HuH-7 (cell line): ENCODE measurements around the gene CYP4A11.
A peak's percentile ranks its signal among the peaks of the same experiment; 100 is the strongest.
"Not testable (repeated sequence)": the region's sequence is repeated elsewhere in the genome, so short reads cannot be mapped to it uniquely, and the experiment has no call there.

ENCODE experiments used
- DNase-seq: peaks from one replicate; pipeline ENCODE4 v3.0.0; 2011; ENCODE audit warnings: low spot score

The CYP4A11 gene, protein sequence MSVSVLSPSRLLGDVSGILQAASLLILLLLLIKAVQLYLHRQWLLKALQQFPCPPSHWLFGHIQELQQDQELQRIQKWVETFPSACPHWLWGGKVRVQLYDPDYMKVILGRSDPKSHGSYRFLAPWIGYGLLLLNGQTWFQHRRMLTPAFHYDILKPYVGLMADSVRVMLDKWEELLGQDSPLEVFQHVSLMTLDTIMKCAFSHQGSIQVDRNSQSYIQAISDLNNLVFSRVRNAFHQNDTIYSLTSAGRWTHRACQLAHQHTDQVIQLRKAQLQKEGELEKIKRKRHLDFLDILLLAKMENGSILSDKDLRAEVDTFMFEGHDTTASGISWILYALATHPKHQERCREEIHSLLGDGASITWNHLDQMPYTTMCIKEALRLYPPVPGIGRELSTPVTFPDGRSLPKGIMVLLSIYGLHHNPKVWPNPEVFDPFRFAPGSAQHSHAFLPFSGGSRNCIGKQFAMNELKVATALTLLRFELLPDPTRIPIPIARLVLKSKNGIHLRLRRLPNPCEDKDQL

GRCh38 chr1:46941135-46941694 lies at the start of gene CYP4A11:
TSS of gene CYP4A11 (minus strand) at chr1:46941476. CDS start at chr1:46941433, 43 bp downstream.
- no peak for DNase-seq

DNA sequence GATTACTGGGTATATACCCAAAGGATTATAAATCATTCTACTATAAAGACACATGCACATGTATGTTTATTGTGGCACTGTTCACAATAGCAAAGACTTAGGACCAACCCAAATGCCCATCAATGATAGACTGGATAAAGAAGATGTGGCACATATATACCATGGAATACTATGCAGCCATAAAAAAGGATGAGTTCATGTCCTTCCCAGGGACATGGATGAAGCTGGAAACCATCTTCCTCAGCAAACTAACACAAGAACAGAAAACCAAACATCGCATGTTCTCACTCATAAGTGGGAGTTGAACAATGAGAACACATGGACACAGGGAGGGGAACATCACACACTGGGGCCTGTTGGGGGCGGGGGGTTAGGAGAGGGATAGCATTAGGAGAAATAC lies 49.3 kb upstream of the CYP4A11 start:
- not testable (repeated sequence) for DNase-seq

- no peak for DNase-seq
Measured at GRCh38 chr1:46983830-46984586, 42.7 kb upstream of the CYP4A11 start.

DNA sequence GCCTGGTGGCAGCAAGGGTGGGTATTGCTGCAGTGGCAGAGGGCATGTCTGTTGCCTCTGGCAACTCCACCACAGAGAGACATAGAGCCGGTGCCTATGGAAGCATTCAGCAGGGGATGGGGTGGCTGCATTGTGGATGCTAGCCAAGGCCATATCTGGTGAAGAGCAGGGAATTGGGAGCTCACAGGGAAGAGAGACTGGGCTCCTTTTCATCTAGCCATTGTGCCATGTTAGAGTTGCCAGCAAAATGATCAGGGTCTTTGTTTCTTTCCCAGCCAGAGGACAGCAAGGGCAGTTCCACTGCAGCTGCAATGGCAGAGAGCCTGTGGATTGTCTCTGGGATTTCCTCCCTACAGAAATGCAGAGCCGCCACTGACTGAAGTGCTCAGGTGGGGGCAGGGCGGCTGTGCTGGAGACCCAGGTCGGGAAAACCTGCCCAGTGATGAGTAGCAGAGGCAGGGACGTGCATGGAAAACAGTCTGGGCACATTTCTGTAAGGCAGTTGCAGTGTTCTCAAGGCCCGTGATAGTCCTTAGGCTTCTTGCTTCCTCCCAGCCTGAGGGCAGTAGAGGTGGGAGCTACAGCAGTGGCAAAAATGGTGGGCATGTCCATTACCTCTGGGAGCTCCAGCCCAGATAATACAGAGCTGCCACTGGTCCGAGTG lies 42.0 kb upstream of the CYP4A11 start:
- no peak for DNase-seq

DNA sequence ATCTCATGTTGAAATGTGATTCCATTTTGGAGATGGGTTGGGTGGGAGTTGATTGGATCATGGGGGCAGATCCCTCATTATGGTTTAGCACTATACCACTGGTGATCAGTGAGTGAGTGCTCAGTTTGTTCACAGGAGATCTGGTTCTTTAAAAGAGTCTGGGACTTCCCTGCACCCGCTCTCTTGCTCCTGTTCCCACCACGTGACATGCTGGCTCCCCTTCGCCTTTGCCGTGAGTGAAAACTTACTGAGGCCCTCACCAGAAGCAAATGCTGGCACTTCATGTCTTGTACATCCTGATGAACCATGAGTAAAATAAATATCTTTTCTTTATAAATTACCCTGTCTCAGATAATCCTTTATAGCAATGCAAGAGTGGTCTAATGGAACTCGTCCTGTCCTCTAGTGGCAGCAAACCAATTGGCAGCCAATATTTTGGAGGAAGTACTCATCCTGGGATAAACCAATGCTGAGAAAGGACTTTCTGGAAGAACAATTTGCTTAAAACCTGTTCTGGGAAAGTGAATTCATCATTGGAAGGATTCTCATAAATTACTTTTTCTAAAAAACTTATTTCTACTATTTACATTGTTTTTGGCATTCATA lies 27.8 kb upstream of the CYP4A11 start:
- DNase-seq = no peak

GRCh38 chr1:46962272-46962671 lies 21.0 kb upstream of the CYP4A11 start:
- DNase-seq = not testable (repeated sequence)

DNA sequence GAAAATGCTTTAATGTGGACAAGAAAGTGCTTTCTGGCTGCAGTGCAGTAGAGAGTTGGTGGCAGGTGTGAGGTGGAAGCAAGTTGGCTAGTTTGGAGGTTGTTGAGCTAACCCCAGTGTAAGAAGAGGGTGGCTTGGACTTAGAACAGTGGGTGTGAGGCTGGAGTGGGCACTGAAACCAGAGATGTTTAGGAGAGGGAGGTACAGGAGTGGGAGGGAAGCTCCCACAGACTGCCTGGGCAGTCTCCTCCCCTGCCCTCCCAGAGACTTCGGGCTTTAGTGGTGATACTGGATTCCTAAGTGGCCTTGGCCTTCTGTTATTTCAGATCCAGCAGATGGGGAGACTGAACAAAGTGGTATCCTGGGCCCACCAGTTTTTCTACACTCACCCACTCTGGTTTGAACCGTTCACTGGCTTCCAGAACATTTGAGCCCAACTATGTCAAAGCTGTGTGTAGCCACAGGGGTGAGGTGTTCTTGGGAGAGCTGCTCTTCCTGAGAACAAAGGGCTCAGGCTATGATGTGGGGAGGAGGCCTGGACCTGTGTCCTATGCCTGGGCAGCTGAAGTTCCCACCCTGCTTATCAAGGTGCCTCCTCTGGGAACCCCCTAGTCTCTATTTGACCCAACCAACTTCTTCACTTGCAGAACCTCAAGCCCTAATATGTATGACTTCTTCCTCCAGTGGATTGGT lies 19.9 kb upstream of the CYP4A11 start:
- DNase-seq = no peak

GRCh38 chr1:46960250-46960649 lies 19.0 kb upstream of the CYP4A11 start:
- no peak for DNase-seq

GRCh38 chr1:46955116-46955515 lies 13.8 kb upstream of the CYP4A11 start:
- DNase-seq = not testable (repeated sequence)

DNA sequence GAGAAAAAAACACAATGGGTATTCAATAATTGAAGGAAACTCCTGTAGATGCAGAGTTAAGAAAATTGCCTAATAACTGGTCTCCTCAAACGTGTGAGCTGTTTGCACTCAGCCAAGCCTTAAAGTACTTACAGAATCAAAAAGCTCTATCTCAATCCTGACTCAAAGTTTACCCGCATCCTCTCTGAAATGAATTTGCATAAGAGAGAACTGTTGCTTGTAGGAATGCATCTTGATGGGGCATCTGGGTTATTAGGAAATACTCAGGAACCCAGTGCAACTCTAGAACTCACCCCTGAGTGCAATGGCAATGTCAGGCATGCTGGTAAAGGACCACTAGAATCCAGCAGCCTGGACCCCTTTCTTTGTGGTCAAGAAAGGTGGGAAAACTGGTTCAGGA lies 12.6 kb upstream of the CYP4A11 start:
- not testable (repeated sequence) for DNase-seq

GRCh38 chr1:46949417-46949666 lies 8.1 kb upstream of the CYP4A11 start:
- not testable (repeated sequence) for DNase-seq

DNA sequence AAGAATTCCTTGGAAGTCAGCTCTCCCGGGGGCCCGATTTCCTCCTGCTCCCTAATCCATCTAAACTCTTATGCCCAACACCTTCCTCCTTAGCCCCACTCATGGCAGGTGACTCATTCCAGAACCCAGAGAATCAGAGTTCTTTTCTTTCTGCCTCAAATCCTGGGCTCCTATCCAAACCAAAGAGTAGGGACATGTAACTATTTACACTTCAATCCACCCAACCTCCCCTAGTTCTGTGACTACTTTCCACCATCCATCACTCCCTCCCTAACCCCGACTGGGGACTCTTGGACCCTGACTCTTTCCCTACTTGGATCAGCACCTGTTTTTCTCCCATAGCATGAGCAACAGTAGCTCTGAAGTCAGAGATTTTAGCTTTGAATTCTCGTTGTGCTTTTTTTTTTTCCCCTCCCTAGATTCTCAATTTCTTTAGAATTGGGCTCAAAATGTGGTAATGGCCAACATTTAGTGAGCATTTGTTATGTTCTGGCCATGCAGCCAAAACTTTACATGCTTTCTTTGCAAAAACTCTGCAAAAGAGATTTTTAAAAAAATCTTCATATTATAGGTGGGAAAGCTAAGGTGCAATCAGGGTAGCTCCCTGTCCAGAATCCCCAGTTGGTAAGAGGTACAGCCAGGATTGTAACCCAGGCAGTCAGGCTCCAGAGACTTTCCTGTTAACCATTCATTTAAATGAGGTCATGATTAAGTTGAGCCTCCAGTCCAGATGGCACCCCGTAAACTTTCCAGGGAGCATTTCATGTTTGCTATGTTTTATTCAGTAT lies 7.5 kb upstream of the CYP4A11 start:
- no peak for DNase-seq

- DNase-seq = not testable (repeated sequence)
Measured at GRCh38 chr1:46947706-46948105, 6.4 kb upstream of the CYP4A11 start.

DNA sequence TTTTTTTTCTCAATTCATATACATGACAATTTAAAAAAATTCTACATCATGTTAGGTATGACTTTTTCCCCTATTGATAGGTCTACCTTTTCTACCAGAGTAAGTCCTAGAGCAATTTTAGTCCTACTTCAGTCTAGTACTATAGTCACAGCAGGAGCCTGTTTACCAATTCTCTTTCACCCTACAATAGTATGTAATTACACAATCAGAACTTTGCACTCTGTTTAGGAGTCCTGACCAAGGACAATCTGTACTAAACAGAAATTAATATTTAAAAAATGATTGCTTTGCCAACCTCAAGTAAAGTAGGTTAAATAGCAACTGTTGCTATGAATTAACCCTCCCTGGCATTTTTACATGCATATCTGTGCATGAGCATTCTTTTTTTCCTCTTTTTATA lies 810 bp upstream of the CYP4A11 start:
- DNase-seq = no peak

DNA sequence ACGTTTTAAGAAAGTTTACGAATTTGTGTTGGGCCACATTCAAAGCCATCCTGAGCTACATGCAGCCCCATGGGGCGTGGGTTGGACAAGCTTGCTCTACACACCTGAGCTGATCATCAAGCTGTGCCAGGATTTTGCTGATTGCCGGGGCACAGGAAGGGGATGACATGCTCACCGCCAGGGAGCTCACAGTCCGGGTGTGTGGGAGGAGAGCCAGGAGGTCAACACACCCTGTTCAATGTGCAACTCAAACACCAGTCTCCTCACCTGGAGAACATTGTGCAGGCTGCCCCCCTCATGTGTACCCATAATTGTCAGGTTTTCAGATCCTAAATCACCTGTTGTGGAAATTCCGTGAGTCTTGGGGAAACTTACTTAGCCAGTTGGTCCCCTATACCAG lies 969 bp downstream of the CYP4A11 start:
- no peak for DNase-seq

DNA sequence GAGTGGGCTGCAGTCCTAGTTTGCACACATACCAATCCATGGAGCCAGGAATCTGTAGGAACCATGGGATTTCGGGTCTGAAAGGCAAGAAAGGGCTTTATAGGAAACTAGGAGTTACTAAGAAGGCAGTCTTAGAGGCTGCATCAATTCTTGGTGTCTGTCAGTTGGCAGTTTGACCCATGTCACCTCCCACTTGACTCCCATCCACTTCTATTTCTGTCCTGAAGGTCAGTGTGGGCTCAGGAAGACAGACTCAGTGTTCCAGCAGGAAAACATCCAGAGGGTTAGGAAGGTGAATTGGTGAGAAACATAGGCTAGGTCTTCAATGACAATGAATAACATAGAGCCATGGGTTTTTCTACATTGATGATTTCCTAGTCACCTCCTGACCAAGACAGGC lies 4.0 kb downstream of the CYP4A11 start:
- DNase-seq = no peak

DNA sequence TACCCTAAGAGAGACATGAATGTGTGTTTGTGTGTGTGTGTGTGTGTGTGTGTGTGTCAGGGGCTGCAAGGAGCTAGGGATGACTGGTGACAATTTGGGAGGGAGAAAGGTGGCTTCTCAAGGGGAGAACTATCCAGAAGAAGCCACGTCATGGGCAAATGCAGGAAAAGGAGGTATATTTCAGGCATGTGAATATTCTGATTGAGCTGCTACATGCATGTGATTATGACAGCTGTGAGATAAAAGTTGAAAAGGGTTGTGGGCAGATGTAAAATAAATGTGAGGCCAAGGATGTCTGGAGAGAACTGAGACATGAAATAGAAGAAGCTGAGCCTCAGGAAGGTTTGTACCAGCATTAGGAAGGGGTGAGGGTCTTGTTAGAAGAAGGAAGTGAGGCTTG lies 4.5 kb downstream of the CYP4A11 start:
- no peak for DNase-seq

GRCh38 chr1:46934852-46935251 lies 6.4 kb downstream of the CYP4A11 start:
- DNase-seq = peak; percentile 8

GRCh38 chr1:46932020-46932419 lies 9.3 kb downstream of the CYP4A11 start:
- DNase-seq = not testable (repeated sequence)

- no peak for DNase-seq
Measured at GRCh38 chr1:46931151-46931550, 10.1 kb downstream of the CYP4A11 start.
